PC-3 (cell line): ENCODE results near the gene NME7. TPM values are rescaled to one million over a fixed set of nuclear protein-coding genes. Genes with fewer than 3 reads are reported as not detected.
"Not testable (repeated sequence)": the region's sequence is repeated elsewhere in the genome, so short reads cannot be mapped to it uniquely, and the experiment has no call there.

Experiments used
- ATAC-seq: fragments of 200-7000 bp; cut with Tn5 transposase; 2 replicates; pipeline ENCODE4 v1.9.1; 2020; ENCODE audit warnings: mild to moderate bottlenecking, moderate library complexity
- BruUV-seq: library from RNA; stranded (reverse); fragments of 400-500 nt; replicated peaks from 2 replicates; lab custom pipeline; 2021; lab: Mats Ljungman, UMichigan
- CTCF ChIA-PET: fragments of 300-600 bp; sonication (Branson Sonifier 250); formaldehyde crosslinking; loops from one replicate; lab custom pipeline; 2022; ENCODE audit warnings: antibody characterized with exemption; lab: Charles Lee
- POLR2A ChIA-PET: fragments of 300-600 bp; sonication (Branson Sonifier 250); formaldehyde crosslinking; loops from one replicate; lab custom pipeline; 2022; ENCODE audit warnings: antibody characterized with exemption; ENCODE audit not compliant: unreplicated experiment; lab: Charles Lee
- DNase-seq: peaks from one replicate; pipeline ENCODE4 v3.0.0-alpha.2; 2015
- H2AFZ ChIP-seq: fragments of 300-600 bp; sonication (generic); 2 replicates; pipeline ENCODE4 v1.6.0; 2016; ENCODE audit warnings: antibody characterized with exemption, low read length
- H3F3A ChIP-seq: fragments of 300-600 bp; sonication (generic); one replicate; pipeline ENCODE4 v1.6.0; 2017; ENCODE audit warnings: antibody characterized with exemption, low read length, control low read depth, mild to moderate bottlenecking; ENCODE audit not compliant: unreplicated experiment
- H3K27ac ChIP-seq: fragments of 300-600 bp; sonication (generic); 2 replicates; pipeline ENCODE4 v1.5.1; 2016; ENCODE audit warnings: mild to moderate bottlenecking, low read length
- H3K27me3 ChIP-seq: fragments of 300-600 bp; sonication (generic); 2 replicates; pipeline ENCODE4 v1.6.1; 2016; ENCODE audit warnings: low read length, mixed read lengths
- H3K36me3 ChIP-seq: fragments of 300-600 bp; sonication (generic); 2 replicates; pipeline ENCODE4 v1.6.1; 2016; ENCODE audit warnings: low read depth, mixed run types, low read length, mixed read lengths
- H3K4me1 ChIP-seq: fragments of 300-600 bp; sonication (generic); 2 replicates; pipeline ENCODE4 v1.5.1; 2016; ENCODE audit warnings: low read length; ENCODE audit not compliant: insufficient read depth
- H3K4me2 ChIP-seq: fragments of 300-600 bp; sonication (generic); 2 replicates; pipeline ENCODE4 v1.6.0; 2016; ENCODE audit warnings: low read length
- H3K4me3 ChIP-seq: fragments of 300-600 bp; sonication (generic); 2 replicates; pipeline ENCODE4 v1.5.1; 2016; ENCODE audit warnings: mild to moderate bottlenecking, low read length, mixed read lengths
- H3K79me2 ChIP-seq: fragments of 300-600 bp; sonication (generic); 2 replicates; pipeline ENCODE4 v1.6.1; 2017; ENCODE audit warnings: low read length, mixed read lengths
- H3K9ac ChIP-seq: fragments of 300-600 bp; sonication (generic); 2 replicates; pipeline ENCODE4 v1.6.0; 2016; ENCODE audit warnings: mild to moderate bottlenecking, low read length
- H3K9me2 ChIP-seq: fragments of 300-600 bp; sonication (generic); replicated peaks from 2 replicates; pipeline ENCODE4 v1.6.1; 2016; ENCODE audit warnings: mixed run types, low read length, mixed read lengths
- H3K9me3 ChIP-seq: fragments of 300-600 bp; sonication (generic); 2 replicates; pipeline ENCODE4 v1.6.1; 2016; ENCODE audit warnings: low read length, mixed read lengths
- H4K20me1 ChIP-seq: fragments of 300-600 bp; sonication (generic); 2 replicates; pipeline ENCODE4 v1.6.1; 2016; ENCODE audit warnings: low read length, mixed read lengths
- EZH2 ChIP-seq: fragments of 300-600 bp; sonication (generic); IDR thresholded peaks from one replicate; pipeline ENCODE4 v1.6.1; 2017; ENCODE audit warnings: antibody characterized with exemption, mild to moderate bottlenecking, low read length; ENCODE audit not compliant: unreplicated experiment
- EZH2phosphoT487 ChIP-seq: fragments of 300-600 bp; sonication (generic); IDR thresholded peaks from 2 replicates; pipeline ENCODE4 v1.6.1; 2018; ENCODE audit warnings: mild to moderate bottlenecking, antibody characterized with exemption, low read length, borderline replicate concordance
- intact Hi-C: fragments of 100-400 bp; cut with micrococcal nuclease; formaldehyde crosslinking; loops from 2 replicates; pipeline ENCODE4 v1.9.0; 2023
- total RNA-seq: library from RNA; depleted of rRNA; stranded (reverse); fragments of >200 nt; gene quantifications from 2 replicates; pipeline ENCODE4 v1.2.3, GENCODE V29; 2014
- TF ChIP-seq, protein P1 (sequence below): fragments of 300-600 bp; sonication (generic); conservative IDR thresholded peaks from 2 replicates; pipeline ENCODE4 v1.5.1; 2017; ENCODE audit warnings: antibody characterized with exemption, low read depth, mild to moderate bottlenecking, low read length

NME7 gene
- total RNA-seq, 1 experiment from 2014 or later: 18.9 TPM

DNA sequence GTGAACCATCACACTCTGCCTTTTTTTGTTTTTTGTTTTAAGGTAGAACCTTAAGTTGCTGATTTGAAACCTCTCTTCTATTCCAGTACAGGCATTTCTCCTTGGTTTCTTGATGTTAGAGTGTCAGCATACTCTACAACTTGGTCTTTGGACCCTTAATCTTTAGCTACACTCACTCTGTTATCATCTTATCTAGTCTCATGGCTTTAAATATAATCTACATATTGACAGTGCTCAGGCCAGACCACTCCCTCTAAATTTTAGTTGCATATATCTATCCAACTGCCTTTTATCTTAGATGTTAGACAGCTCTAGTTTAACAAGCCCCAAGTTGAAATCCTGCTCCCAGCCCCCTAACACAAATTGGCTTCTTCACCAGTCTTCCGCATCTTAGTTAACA lies 22.1 kb downstream of the NME7 start:
- ChIA-PET CTCF (no interaction called here), POLR2A (no interaction called here)
- Histone ChIP-seq H3K27ac (no peak overlapping the region), H3F3A (no peaks in the 10 kb centered on the region), H2AFZ (no peak overlapping the region), H3K27me3 (no peaks in the 10 kb centered on the region), H3K4me2 (no peak overlapping the region), H3K79me2 (no peaks in the 10 kb centered on the region), H3K9me3 (no peaks in the 10 kb centered on the region), H3K4me1 (0 out of 2 replicates have a peak, but pooled peaks cover 2% of the 10 kb centered on the region), H3K36me3 (no peaks in the 10 kb centered on the region), H3K9ac (no peak overlapping the region), H3K4me3 (no peak overlapping the region), H4K20me1 (no peaks in the 10 kb centered on the region), H3K9me2 (no peaks in the 10 kb centered on the region)
- DNase-seq (no peak), ATAC-seq (no peak)
- TF ChIP-seq, protein P1, sequence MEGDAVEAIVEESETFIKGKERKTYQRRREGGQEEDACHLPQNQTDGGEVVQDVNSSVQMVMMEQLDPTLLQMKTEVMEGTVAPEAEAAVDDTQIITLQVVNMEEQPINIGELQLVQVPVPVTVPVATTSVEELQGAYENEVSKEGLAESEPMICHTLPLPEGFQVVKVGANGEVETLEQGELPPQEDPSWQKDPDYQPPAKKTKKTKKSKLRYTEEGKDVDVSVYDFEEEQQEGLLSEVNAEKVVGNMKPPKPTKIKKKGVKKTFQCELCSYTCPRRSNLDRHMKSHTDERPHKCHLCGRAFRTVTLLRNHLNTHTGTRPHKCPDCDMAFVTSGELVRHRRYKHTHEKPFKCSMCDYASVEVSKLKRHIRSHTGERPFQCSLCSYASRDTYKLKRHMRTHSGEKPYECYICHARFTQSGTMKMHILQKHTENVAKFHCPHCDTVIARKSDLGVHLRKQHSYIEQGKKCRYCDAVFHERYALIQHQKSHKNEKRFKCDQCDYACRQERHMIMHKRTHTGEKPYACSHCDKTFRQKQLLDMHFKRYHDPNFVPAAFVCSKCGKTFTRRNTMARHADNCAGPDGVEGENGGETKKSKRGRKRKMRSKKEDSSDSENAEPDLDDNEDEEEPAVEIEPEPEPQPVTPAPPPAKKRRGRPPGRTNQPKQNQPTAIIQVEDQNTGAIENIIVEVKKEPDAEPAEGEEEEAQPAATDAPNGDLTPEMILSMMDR: no peak
- TF ChIP-seq EZH2phosphoT487 (no peak), EZH2 (no peak)
- intact Hi-C loops: loop anchor here (5.0 kb wide), 3 partner anchors 48 to 903 kb away; no protein-coding TSS in a partner anchor
- no TSS peak for BruUV-seq

DNA sequence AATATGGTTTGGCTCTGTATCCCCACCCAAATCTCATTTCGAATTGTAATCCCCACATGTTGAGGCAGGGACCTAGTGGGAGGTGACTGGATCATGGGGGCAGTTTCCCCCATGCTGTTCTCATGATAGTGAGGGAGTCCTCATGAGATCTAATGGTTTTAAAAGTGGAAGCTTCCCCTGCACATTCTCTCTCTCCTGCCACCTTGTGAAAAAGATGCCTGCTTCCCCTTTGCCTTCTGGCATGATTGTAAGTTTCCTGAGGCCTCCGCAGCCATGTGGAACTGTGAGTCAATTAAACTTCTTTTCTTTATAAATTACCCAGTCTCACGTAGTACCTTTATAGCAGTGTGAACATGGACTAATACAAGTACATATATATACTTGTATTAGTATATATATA lies 25.5 kb downstream of the NME7 start:
- H4K20me1 ChIP-seq, H3K36me3 ChIP-seq, H3K4me3 ChIP-seq, H3K79me2 ChIP-seq, H2AFZ ChIP-seq, intact Hi-C loops, H3K9me3 ChIP-seq, H3K27me3 ChIP-seq, H3K9ac ChIP-seq, H3K4me1 ChIP-seq, DNase-seq, H3K27ac ChIP-seq, BruUV-seq, ATAC-seq, CTCF ChIA-PET, POLR2A ChIA-PET, H3K4me2 ChIP-seq, H3K9me2 ChIP-seq, H3F3A ChIP-seq: not testable (repeated sequence)

DNA sequence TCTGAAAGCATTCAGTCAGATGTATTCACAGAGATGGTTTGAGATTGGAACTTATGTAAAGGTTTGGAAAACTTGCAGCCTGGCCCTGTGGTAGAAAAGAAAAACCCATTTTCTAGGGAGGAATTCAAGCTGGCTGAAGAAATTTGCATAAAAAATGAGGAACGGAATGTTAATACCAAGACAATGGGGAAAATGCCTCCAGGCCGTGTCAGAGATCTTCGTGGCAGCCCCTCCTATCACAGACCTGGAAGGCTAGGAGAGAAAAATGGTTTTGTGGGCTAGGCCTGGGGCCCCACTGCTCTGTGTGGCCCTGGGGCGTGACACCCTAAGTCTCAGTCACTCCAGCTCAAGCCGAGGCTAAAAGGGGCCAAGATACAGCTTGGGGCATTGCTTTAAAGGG lies 26.7 kb downstream of the NME7 start:
- no peak overlapping the region for H3K27ac ChIP-seq

More for the DNA sequence above, 26.7 kb downstream of the NME7 start:
- no peak overlapping the region for H2AFZ ChIP-seq
- DNase-seq (no peak), ATAC-seq (no peak)
- H3K9ac ChIP-seq: no peak overlapping the region
- TF ChIP-seq EZH2phosphoT487 (no peak), EZH2 (no peak)
- TF ChIP-seq, protein P1: no peak
- no peaks in the 10 kb centered on the region for H3F3A ChIP-seq
- no peaks in the 10 kb centered on the region for H3K9me2 ChIP-seq
- no peaks in the 10 kb centered on the region for H3K27me3 ChIP-seq
- intact Hi-C loops: no loop called here
- no peaks in the 10 kb centered on the region for H3K79me2 ChIP-seq
- H3K4me3 ChIP-seq: no peak overlapping the region
- no peaks in the 10 kb centered on the region for H3K36me3 ChIP-seq
- no peaks in the 10 kb centered on the region for H4K20me1 ChIP-seq
- H3K4me2 ChIP-seq: no peak overlapping the region
- no peaks in the 10 kb centered on the region for H3K4me1 ChIP-seq
- BruUV-seq: no TSS peak
- CTCF ChIA-PET: no interaction called here
- POLR2A ChIA-PET: no interaction called here
- H3K9me3 ChIP-seq: no peaks in the 10 kb centered on the region
